Mammary epithelial cell (primary cell): ENCODE measurements around the gene NKD1.

ENCODE experiments used
- CTCF ChIP-seq, 2 donors: IDR thresholded peaks in 1 of 2; conservative IDR thresholded peaks in 1 of 2; 2 replicates each; pipeline ENCODE4 v1.5.1; 2011 to 2012; ENCODE audit warnings: inconsistent platforms in 2 of 2, low read length in 2 of 2, mild to moderate bottlenecking in 2 of 2, control low read depth in 1 of 2, low read depth in 1 of 2; ENCODE audit not compliant: insufficient read depth in 1 of 2; ENCODE audit errors: extremely low read depth in 1 of 2
- EZH2 ChIP-seq: IDR thresholded peaks from 2 replicates; pipeline ENCODE4 v1.6.1; 2012; ENCODE audit warnings: low read length, inconsistent platforms, borderline replicate concordance

GRCh38 chr16:50500171-50500874, 47.9 kb upstream of the NKD1 start:
- TF ChIP-seq EZH2 (no peak), CTCF (conservative IDR thresholded peaks at IDR 0.05 in 1 of 2, IDR thresholded peaks at IDR 0.05 in 1 of 2; ENCODE audit: extremely low read depth in 1 of 2, insufficient read depth in 1 of 2, low read depth in 1 of 2, low read length in 2 of 2) (no peak)
